Endothelial cell (in vitro differentiated cells): ENCODE results near the gene HDDC3. TPM values are rescaled to one million over a fixed set of nuclear protein-coding genes. Genes with fewer than 3 reads are reported as not detected.
A peak's percentile ranks its signal among the peaks of the same experiment; 100 is the strongest.

ENCODE experiments used
- DNase-seq: peaks from one replicate; pipeline ENCODE4 v3.0.0; 2021; ENCODE audit warnings: low spot score
- H3K27ac Mint-ChIP-seq: one replicate; pipeline ENCODE4 v1.8.0; 2021; ENCODE audit warnings: mixed read lengths, inconsistent platforms; ENCODE audit not compliant: unreplicated experiment
- H3K27me3 Mint-ChIP-seq: one replicate; pipeline ENCODE4 v1.8.0; 2021; ENCODE audit warnings: mild to moderate bottlenecking, moderate library complexity, mixed read lengths, inconsistent platforms; ENCODE audit not compliant: unreplicated experiment
- H3K36me3 Mint-ChIP-seq: one replicate; pipeline ENCODE4 v1.8.0; 2021; ENCODE audit warnings: mild to moderate bottlenecking, low read depth, mixed read lengths, inconsistent platforms; ENCODE audit not compliant: unreplicated experiment
- H3K4me1 Mint-ChIP-seq: one replicate; pipeline ENCODE4 v1.8.0; 2021; ENCODE audit warnings: mild to moderate bottlenecking, mixed read lengths, inconsistent platforms; ENCODE audit not compliant: unreplicated experiment
- H3K4me3 Mint-ChIP-seq: one replicate; pipeline ENCODE4 v1.8.0; 2021; ENCODE audit warnings: mild to moderate bottlenecking, mixed read lengths, inconsistent platforms; ENCODE audit not compliant: unreplicated experiment
- H3K9me3 Mint-ChIP-seq: one replicate; pipeline ENCODE4 v1.8.0; 2021; ENCODE audit warnings: mixed read lengths, inconsistent platforms; ENCODE audit not compliant: unreplicated experiment
- CTCF ChIP-seq: fragments of 200-600 bp; sonication (generic); IDR thresholded peaks from one replicate; pipeline ENCODE4 v1.5.0; 2021; ENCODE audit warnings: antibody characterized with exemption; ENCODE audit not compliant: unreplicated experiment
- total RNA-seq: library from RNA; stranded (reverse); fragmentation: NEBNext Ultra II Directional; extraction: Animal tissue kit (Norgen Biotek cat#: 25700); gene quantifications from one replicate; pipeline ENCODE4 v1.2.1, GENCODE V29; 2021; ENCODE audit not compliant: unreplicated experiment

Gene HDDC3
- total RNA-seq, 1 donor from 2014 or later = 14.5 TPM

- DNase-seq = no peak
- Mint-ChIP-seq H3K4me1 (peaks cover 2% of the 10 kb centered on the region), H3K9me3 (no peaks in the 10 kb centered on the region), H3K36me3 (peaks cover 9% of the 10 kb centered on the region), H3K4me3 (peak overlapping the region; percentile 86), H3K27me3 (peaks cover 16% of the 10 kb centered on the region), H3K27ac (no peak overlapping the region)
- TF ChIP-seq CTCF = no peak
Observed at GRCh38 chr15:90957791-90958190, 25.4 kb upstream of the HDDC3 start.

DNA sequence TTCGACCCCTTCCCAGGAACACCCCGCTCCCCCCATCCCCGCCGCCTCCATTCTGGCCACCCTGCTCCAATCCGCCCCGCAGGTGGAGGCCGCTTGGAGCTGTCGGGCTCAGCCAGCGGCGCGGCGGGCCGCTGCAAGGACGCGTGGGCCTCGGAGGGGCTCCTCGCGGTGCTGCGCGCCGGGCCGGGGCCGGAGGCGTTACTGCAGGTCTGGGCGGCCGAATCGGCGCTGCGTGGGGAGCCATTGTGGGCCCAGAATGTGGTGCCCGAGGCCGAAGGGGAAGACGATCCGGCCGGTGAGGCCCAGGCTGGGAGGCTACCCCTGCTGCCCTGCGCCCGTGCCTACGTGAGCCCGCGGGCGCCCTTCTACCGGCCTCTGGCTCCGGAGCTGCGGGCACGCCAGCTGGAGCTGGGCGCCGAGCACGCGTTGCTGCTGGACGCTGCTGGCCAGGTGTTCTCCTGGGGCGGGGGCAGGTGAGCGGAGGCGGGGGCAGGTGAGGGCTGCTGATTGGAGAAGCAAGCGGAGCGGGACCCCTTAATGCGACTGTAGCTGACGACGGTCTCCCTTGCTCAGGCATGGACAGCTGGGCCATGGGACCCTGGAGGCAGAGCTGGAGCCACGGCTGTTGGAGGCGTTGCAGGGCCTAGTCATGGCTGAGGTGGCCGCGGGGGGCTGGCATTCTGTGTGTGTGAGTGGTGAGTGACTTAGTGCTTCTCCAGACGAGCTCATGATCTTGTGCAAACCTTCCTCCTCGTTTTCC, 24.9 kb upstream of the HDDC3 start:
- H3K4me3 Mint-ChIP-seq = peak overlapping the region; percentile 86
- H3K27ac Mint-ChIP-seq = no peak overlapping the region
- peaks cover 2% of the 10 kb centered on the region for H3K4me1 Mint-ChIP-seq
- H3K36me3 Mint-ChIP-seq = peaks cover 14% of the 10 kb centered on the region
- H3K27me3 Mint-ChIP-seq = peaks cover 16% of the 10 kb centered on the region
- TF ChIP-seq CTCF = no peak
- DNase-seq = peak; percentile 41
- H3K9me3 Mint-ChIP-seq = no peaks in the 10 kb centered on the region

DNA sequence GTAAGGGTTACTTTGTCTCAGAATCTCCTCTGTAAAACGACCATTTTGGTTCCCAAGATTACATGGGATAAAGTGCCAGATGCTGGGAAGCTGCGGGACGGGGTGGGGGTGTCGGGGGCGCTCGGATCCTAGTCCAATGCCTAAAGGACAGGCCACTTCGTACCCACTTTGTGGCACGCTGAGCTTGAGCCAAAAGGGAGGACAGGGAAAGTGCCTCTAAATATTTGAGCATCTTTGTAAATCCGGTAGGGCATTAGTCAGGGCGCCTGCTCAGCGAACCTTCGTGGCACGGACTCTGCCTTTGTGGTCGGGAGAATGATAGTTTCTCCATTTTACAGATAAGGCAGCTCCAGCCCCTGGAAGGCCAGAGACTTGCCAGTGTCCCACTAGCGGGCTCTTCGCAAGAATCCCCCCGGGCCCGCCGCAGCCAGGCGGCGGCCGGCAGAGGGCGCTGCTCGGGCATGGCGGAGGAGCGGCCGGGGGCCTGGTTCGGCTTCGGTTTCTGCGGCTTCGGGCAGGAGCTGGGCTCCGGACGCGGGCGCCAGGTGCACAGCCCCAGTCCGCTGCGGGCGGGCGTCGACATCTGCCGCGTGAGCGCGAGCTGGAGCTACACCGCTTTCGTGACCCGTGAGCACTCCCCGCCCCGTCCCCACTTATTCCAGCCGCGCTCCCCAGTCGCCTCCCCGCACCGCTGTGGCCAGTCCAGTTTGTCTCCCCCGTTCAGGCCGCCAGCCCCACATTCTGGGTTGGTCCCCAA, 24.1 kb upstream of the HDDC3 start:
- Mint-ChIP-seq H3K36me3 (peaks cover 19% of the 10 kb centered on the region), H3K27ac (no peak overlapping the region), H3K4me3 (no peak overlapping the region), H3K27me3 (peaks cover 12% of the 10 kb centered on the region), H3K4me1 (peaks cover 2% of the 10 kb centered on the region), H3K9me3 (no peaks in the 10 kb centered on the region)
- peak; percentile 95 for TF ChIP-seq CTCF
- DNase-seq = peak; percentile 96

DNA sequence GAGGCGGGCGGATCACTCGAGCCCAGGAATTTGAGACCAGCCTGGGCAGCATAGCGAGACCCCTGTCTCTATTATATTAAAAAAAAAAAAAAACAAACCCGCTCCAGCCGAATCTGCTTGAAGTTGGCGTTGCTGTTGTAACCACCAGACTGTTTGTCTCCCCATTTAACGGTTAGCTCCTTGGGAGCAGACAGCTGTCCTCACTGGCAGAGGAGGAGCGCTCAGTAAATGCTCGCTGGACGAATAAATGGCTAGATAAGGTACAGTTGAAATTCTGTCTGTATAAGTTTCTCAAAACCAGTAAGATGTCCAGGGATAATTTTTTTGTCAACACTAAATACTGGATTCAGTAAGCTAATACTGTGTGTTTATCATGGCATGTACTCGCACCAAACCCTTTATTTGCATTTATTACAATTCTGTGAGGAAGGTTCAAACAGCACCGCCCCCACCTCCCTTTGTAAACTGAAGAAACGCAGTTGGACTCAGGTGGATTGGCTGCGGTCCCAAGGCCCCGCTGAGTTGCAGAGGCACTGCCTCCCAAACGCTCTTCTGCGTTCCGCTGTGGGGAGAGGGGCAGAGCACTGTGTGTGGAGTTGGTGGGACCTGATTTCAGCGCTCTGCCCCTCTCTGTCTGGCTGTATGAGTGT, 23.4 kb upstream of the HDDC3 start:
- Mint-ChIP-seq H3K27me3 (peaks cover 12% of the 10 kb centered on the region), H3K36me3 (peaks cover 15% of the 10 kb centered on the region)

More for the DNA sequence above, 23.4 kb upstream of the HDDC3 start:
- Mint-ChIP-seq H3K9me3 (no peaks in the 10 kb centered on the region), H3K4me3 (no peak overlapping the region), H3K4me1 (peaks cover 2% of the 10 kb centered on the region), H3K27ac (peak overlapping the region; percentile 42)
- TF ChIP-seq CTCF = no peak
- DNase-seq = no peak
